ENCODE measurements around the gene HOMER2.

HOMER2 gene

GRCh38 chr15:82862886-82863285 is 89.6 kb downstream of the HOMER2 start:
- H3K27me3 ChIP-seq (ENCODE audit: low read depth, low read length): no peaks in the 10 kb centered on the region
- H3K4me1 ChIP-seq (ENCODE audit: low read length): no peaks in the 10 kb centered on the region
- H2AFZ ChIP-seq (ENCODE audit: low read depth, low read length): no peak overlapping the region
- H3K9me3 ChIP-seq (ENCODE audit: insufficient read depth, low read length): no peaks in the 10 kb centered on the region
- H3K4me3 ChIP-seq (ENCODE audit: low read length): no peak overlapping the region
- H3K27ac ChIP-seq (ENCODE audit: low read length): no peak overlapping the region
- TF ChIP-seq EZH2phosphoT487 (IDR thresholded peaks at IDR 0.05; ENCODE audit: low read depth) (no peak), CTCF (IDR thresholded peaks at IDR 0.05; ENCODE audit: low read depth, low read length) (no peak)
- H3K79me2 ChIP-seq (ENCODE audit: low read length): no peaks in the 10 kb centered on the region
- no peaks in the 10 kb centered on the region for H3K36me3 ChIP-seq (replicated peaks; ENCODE audit: low read depth, low read length)
- H3K4me2 ChIP-seq (ENCODE audit: low read length): no peak overlapping the region
- H4K20me1 ChIP-seq (ENCODE audit: insufficient read depth, low read length): no peaks in the 10 kb centered on the region
- no peak overlapping the region for H3K9ac ChIP-seq (ENCODE audit: low read length)

- no peak overlapping the region for H3K4me2 ChIP-seq (ENCODE audit: low read length)
- H3K4me1 ChIP-seq (ENCODE audit: low read length): no peaks in the 10 kb centered on the region
- no peak overlapping the region for H3K27ac ChIP-seq (ENCODE audit: low read length)
- no peaks in the 10 kb centered on the region for H3K79me2 ChIP-seq (ENCODE audit: low read length)
- no peaks in the 10 kb centered on the region for H3K9me3 ChIP-seq (ENCODE audit: insufficient read depth, low read length)
- no peaks in the 10 kb centered on the region for H4K20me1 ChIP-seq (ENCODE audit: insufficient read depth, low read length)
- TF ChIP-seq CTCF (IDR thresholded peaks at IDR 0.05; ENCODE audit: low read depth, low read length) (no peak), EZH2phosphoT487 (IDR thresholded peaks at IDR 0.05; ENCODE audit: low read depth) (no peak)
- H2AFZ ChIP-seq (ENCODE audit: low read depth, low read length): no peak overlapping the region
- H3K27me3 ChIP-seq (ENCODE audit: low read depth, low read length): no peaks in the 10 kb centered on the region
- no peak overlapping the region for H3K4me3 ChIP-seq (ENCODE audit: low read length)
- H3K36me3 ChIP-seq (replicated peaks; ENCODE audit: low read depth, low read length): no peaks in the 10 kb centered on the region
- no peak overlapping the region for H3K9ac ChIP-seq (ENCODE audit: low read length)
Observed at GRCh38 chr15:82858932-82859331, 93.6 kb downstream of the HOMER2 start.

GRCh38 chr15:82856397-82857170 is 95.9 kb downstream of the HOMER2 start:
- Histone ChIP-seq H3K36me3 (replicated peaks; ENCODE audit: low read depth, low read length) (no peaks in the 10 kb centered on the region), H3K27ac (ENCODE audit: low read length) (no peak overlapping the region), H3K4me1 (ENCODE audit: low read length) (no peaks in the 10 kb centered on the region), H3K4me2 (ENCODE audit: low read length) (no peak overlapping the region), H3K27me3 (ENCODE audit: low read depth, low read length) (no peaks in the 10 kb centered on the region), H3K9ac (ENCODE audit: low read length) (no peak overlapping the region), H3K9me3 (ENCODE audit: insufficient read depth, low read length) (no peaks in the 10 kb centered on the region), H4K20me1 (ENCODE audit: insufficient read depth, low read length) (no peaks in the 10 kb centered on the region), H3K79me2 (ENCODE audit: low read length) (no peaks in the 10 kb centered on the region), H3K4me3 (ENCODE audit: low read length) (no peak overlapping the region), H2AFZ (ENCODE audit: low read depth, low read length) (no peak overlapping the region)
- no peak for TF ChIP-seq EZH2phosphoT487 (IDR thresholded peaks at IDR 0.05; ENCODE audit: low read depth)
- no peak for TF ChIP-seq CTCF (IDR thresholded peaks at IDR 0.05; ENCODE audit: low read depth, low read length)

GRCh38 chr15:82855286-82856100 is 97.0 kb downstream of the HOMER2 start:
- no peak overlapping the region for H2AFZ ChIP-seq (ENCODE audit: low read depth, low read length)
- no peaks in the 10 kb centered on the region for H3K27me3 ChIP-seq (ENCODE audit: low read depth, low read length)
- H3K27ac ChIP-seq (ENCODE audit: low read length): no peak overlapping the region
- H3K4me3 ChIP-seq (ENCODE audit: low read length): no peak overlapping the region
- H3K4me1 ChIP-seq (ENCODE audit: low read length): no peaks in the 10 kb centered on the region
- no peaks in the 10 kb centered on the region for H3K79me2 ChIP-seq (ENCODE audit: low read length)
- H3K9ac ChIP-seq (ENCODE audit: low read length): no peak overlapping the region
- TF ChIP-seq CTCF (IDR thresholded peaks at IDR 0.05; ENCODE audit: low read depth, low read length): no peak
- no peaks in the 10 kb centered on the region for H3K9me3 ChIP-seq (ENCODE audit: insufficient read depth, low read length)
- H3K36me3 ChIP-seq (replicated peaks; ENCODE audit: low read depth, low read length): no peaks in the 10 kb centered on the region
- H3K4me2 ChIP-seq (ENCODE audit: low read length): no peak overlapping the region
- H4K20me1 ChIP-seq (ENCODE audit: insufficient read depth, low read length): no peaks in the 10 kb centered on the region
